ENCODE data around the gene PSMF1. TPM values are rescaled to one million over a fixed set of nuclear protein-coding genes. Genes with fewer than 3 reads are reported as not detected.

The PSMF1 gene
- polyA plus RNA-seq, 4 donors: 43.6 to 118 (median 62.7) TPM

GRCh38 chr20:1184260-1184637 lies 65.8 kb downstream of the PSMF1 start:
- no peak for DNase-seq

GRCh38 chr20:1184638-1185315 lies 66.4 kb downstream of the PSMF1 start, which contains the start of gene TMEM74B:
TSS of gene TMEM74B (minus strand) at chr20:1184981. CDS start at chr20:1183801, 1,180 bp downstream.
- no peak for FAIRE-seq

More at GRCh38 chr20:1184260-1184637, 65.8 kb downstream of the PSMF1 start:
- peaks cover 3 to 27% (median 3%) of the 10 kb centered on the region in 3 donors for H3K4me1 ChIP-seq (ENCODE audit: control insufficient read depth in 3 of 3, insufficient read depth in 2 of 3, low read depth in 1 of 3, low read length in 2 of 3)
- peaks cover 0 to 3% of the 10 kb centered on the region in 2 donors for H3K9me3 ChIP-seq (ENCODE audit: control insufficient read depth in 2 of 2, insufficient read depth in 1 of 2, low read depth in 1 of 2, low read length in 1 of 2)
- H3K4me3 ChIP-seq (ENCODE audit: low read depth in 1 of 3, low read length in 3 of 3): peak overlapping the region in 2 of 3 donors; percentile 53 to 62
- no peak overlapping the region for H3K27ac ChIP-seq (ENCODE audit: low read depth in 1 of 3, low read length in 2 of 3)
- no peak for FAIRE-seq
- peaks cover 0 to 8% (median 0%) of the 10 kb centered on the region in 3 donors for H3K27me3 ChIP-seq (ENCODE audit: control insufficient read depth in 3 of 3, insufficient read depth in 3 of 3, low read length in 3 of 3)
- 9 to 26% (median 25%) methylated on average over 11 to 13 of the region's 13 CpGs for WGBS, 3 donors
- peaks cover 0 to 20% (median 0%) of the 10 kb centered on the region in 3 donors for H3K36me3 ChIP-seq (ENCODE audit: control insufficient read depth in 3 of 3, insufficient read depth in 2 of 3, low read depth in 1 of 3, low read length in 3 of 3)

DNA sequence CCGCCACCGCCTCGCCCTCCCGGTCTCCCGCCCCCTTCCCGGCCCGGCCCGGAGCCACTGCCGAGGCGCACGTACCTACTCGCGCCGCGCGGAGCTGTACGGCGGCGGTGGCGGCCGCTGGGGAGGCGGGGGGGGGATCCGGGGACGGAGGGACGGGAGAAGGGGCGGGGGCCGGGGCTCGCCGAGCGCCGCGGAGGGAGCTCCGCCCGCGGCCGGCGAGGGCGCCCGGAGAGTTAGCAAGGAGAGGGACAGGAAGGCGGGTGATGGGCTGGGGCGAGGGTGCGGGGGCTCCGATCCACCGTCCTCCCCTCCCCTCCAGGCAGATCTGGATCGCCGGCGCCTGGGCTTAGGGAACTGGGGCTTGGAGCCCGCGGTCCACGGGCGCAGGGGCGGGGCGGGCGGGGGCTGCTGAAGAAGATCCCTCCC lies 66.9 kb downstream of the PSMF1 start:
- WGBS, 3 donors: 0 to 1% (median 0%) methylated on average over 6 to 54 of the region's 54 CpGs
- Histone ChIP-seq H3K27ac (ENCODE audit: low read depth in 1 of 3, low read length in 2 of 3) (no peak overlapping the region), H3K36me3 (ENCODE audit: control insufficient read depth in 3 of 3, insufficient read depth in 2 of 3, low read depth in 1 of 3, low read length in 3 of 3) (peaks cover 0 to 15% (median 0%) of the 10 kb centered on the region in 3 donors), H3K4me1 (ENCODE audit: control insufficient read depth in 3 of 3, insufficient read depth in 2 of 3, low read depth in 1 of 3, low read length in 2 of 3) (peaks cover 3 to 27% (median 3%) of the 10 kb centered on the region in 3 donors), H3K27me3 (ENCODE audit: control insufficient read depth in 3 of 3, insufficient read depth in 3 of 3, low read length in 3 of 3) (peaks cover 0 to 8% (median 0%) of the 10 kb centered on the region in 3 donors), H3K9me3 (ENCODE audit: control insufficient read depth in 2 of 2, insufficient read depth in 1 of 2, low read depth in 1 of 2, low read length in 1 of 2) (peaks cover 0 to 3% of the 10 kb centered on the region in 2 donors), H3K4me3 (ENCODE audit: low read depth in 1 of 3, low read length in 3 of 3) (peak overlapping the region in 2 of 3 donors; percentile 54 to 62)
- FAIRE-seq (no peak), DNase-seq (peak in 1 of 2 donors; percentile 10)

More at GRCh38 chr20:1184638-1185315, 66.4 kb downstream of the PSMF1 start, which contains the start of gene TMEM74B:
- peak; percentile 23 to 75 for DNase-seq
- peaks cover 0 to 8% (median 0%) of the 10 kb centered on the region in 3 donors for H3K27me3 ChIP-seq (ENCODE audit: control insufficient read depth in 3 of 3, insufficient read depth in 3 of 3, low read length in 3 of 3)
- peak within 1 kb of the TSS in 1 of 3 donors; percentile 46 for H3K27ac ChIP-seq (ENCODE audit: low read depth in 1 of 3, low read length in 2 of 3)
- peaks cover 0 to 3% of the 10 kb centered on the region in 2 donors for H3K9me3 ChIP-seq (ENCODE audit: control insufficient read depth in 2 of 2, insufficient read depth in 1 of 2, low read depth in 1 of 2, low read length in 1 of 2)
- H3K36me3 ChIP-seq (ENCODE audit: control insufficient read depth in 3 of 3, insufficient read depth in 2 of 3, low read depth in 1 of 3, low read length in 3 of 3): peaks cover 0 to 20% (median 0%) of the 10 kb centered on the region in 3 donors
- H3K4me1 ChIP-seq (ENCODE audit: control insufficient read depth in 3 of 3, insufficient read depth in 2 of 3, low read depth in 1 of 3, low read length in 2 of 3): peaks cover 3 to 27% (median 3%) of the 10 kb centered on the region in 3 donors
- H3K4me3 ChIP-seq (ENCODE audit: low read depth in 1 of 3, low read length in 3 of 3): peak within 1 kb of the TSS in 2 of 3 donors; percentile 54 to 62
- 1 to 2% (median 2%) methylated on average over 52 to 76 of the region's 76 CpGs for WGBS, 3 donors

GRCh38 chr20:1185790-1186334 lies 67.5 kb downstream of the PSMF1 start:
- Histone ChIP-seq H3K27me3 (ENCODE audit: control insufficient read depth in 3 of 3, insufficient read depth in 3 of 3, low read length in 3 of 3) (peaks cover 0 to 8% (median 0%) of the 10 kb centered on the region in 3 donors), H3K27ac (ENCODE audit: low read depth in 1 of 3, low read length in 2 of 3) (peak overlapping the region in 1 of 3 donors; percentile 68), H3K4me1 (ENCODE audit: control insufficient read depth in 3 of 3, insufficient read depth in 2 of 3, low read depth in 1 of 3, low read length in 2 of 3) (peaks cover 3 to 27% (median 3%) of the 10 kb centered on the region in 3 donors), H3K9me3 (ENCODE audit: control insufficient read depth in 2 of 2, insufficient read depth in 1 of 2, low read depth in 1 of 2, low read length in 1 of 2) (peaks cover 0 to 3% of the 10 kb centered on the region in 2 donors), H3K4me3 (ENCODE audit: low read depth in 1 of 3, low read length in 3 of 3) (peak overlapping the region in 2 of 3 donors; percentile 54 to 62), H3K36me3 (ENCODE audit: control insufficient read depth in 3 of 3, insufficient read depth in 2 of 3, low read depth in 1 of 3, low read length in 3 of 3) (peaks cover 0 to 9% (median 0%) of the 10 kb centered on the region in 3 donors)
- peak; percentile 68 to 84 for DNase-seq
- 6 to 9% (median 7%) methylated on average over 14 to 20 of the region's 20 CpGs for WGBS, 3 donors
- FAIRE-seq: no peak

DNA sequence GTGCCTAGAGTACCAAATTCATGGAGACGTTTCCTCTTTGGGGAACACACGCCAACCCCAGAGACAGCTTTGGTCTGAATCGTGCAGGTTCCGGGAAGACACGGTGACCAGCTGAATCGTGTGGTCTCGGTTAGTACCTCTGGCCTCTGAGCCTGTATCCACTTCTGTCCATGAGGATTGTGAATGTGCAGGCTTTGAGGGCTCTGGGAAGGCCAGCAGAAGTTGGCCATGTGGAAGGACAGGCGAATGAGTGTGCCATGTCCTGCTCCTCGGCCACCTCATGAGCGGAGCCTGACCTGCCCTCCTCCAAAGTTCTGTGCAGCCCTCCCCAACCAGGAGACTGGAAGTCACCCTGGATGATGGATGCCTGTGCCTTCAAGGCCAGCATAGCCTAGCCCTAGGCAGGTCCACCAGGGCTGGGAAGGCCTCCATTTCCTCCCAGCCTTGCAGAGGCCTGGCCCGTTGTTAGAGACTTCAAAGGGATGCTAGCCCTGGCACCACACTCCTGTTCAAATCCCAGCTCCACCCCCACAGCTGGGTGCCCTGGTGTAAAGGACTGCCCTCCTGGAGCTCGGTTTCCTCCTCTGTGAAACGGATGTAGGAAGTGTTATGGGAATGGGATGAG lies 68.1 kb downstream of the PSMF1 start:
- Histone ChIP-seq H3K4me3 (ENCODE audit: low read depth in 1 of 3, low read length in 3 of 3) (no peak overlapping the region), H3K4me1 (ENCODE audit: control insufficient read depth in 3 of 3, insufficient read depth in 2 of 3, low read depth in 1 of 3, low read length in 2 of 3) (peaks cover 3 to 27% (median 3%) of the 10 kb centered on the region in 3 donors), H3K27ac (ENCODE audit: low read depth in 1 of 3, low read length in 2 of 3) (peak overlapping the region in 2 of 3 donors; percentile 12 to 68), H3K27me3 (ENCODE audit: control insufficient read depth in 3 of 3, insufficient read depth in 3 of 3, low read length in 3 of 3) (peaks cover 0 to 8% (median 0%) of the 10 kb centered on the region in 3 donors), H3K36me3 (ENCODE audit: control insufficient read depth in 3 of 3, insufficient read depth in 2 of 3, low read depth in 1 of 3, low read length in 3 of 3) (peaks cover 0 to 3% (median 0%) of the 10 kb centered on the region in 3 donors), H3K9me3 (ENCODE audit: control insufficient read depth in 2 of 2, insufficient read depth in 1 of 2, low read depth in 1 of 2, low read length in 1 of 2) (peaks cover 0 to 3% of the 10 kb centered on the region in 2 donors)
- no peak for FAIRE-seq
- peak; percentile 26 to 47 for DNase-seq
- WGBS, 3 donors: 60 to 77% (median 68%) methylated on average over 13 of the region's 13 CpGs

DNA sequence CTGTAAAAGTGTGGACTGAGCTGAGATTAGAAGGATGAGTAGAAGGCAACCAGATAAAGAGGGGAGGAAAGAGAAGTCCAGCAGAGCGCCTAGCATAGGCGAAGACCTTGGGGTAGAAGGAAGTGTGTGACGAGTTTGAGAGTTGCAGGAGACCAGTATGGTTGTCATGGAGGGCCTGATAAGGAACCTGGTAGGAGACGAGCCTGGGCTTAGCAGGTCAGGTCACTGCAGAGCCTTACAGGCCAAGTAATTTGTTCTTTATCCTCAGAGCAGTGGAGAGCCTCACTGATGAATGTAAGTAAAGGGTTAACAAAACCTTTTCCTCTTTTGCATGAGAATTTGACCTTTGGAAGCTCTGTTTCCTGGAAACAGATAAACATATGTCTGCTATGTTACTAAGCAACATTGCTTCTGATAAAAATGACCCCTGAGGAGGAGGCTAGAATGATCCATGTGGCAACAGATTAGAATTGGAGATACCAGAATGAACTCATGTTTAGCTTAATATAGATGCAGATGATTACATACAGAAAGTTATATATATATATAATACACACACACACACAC lies 69.3 kb downstream of the PSMF1 start:
- peaks cover 3 to 27% (median 3%) of the 10 kb centered on the region in 3 donors for H3K4me1 ChIP-seq (ENCODE audit: control insufficient read depth in 3 of 3, insufficient read depth in 2 of 3, low read depth in 1 of 3, low read length in 2 of 3)
- peaks cover 0 to 2% (median 0%) of the 10 kb centered on the region in 3 donors for H3K36me3 ChIP-seq (ENCODE audit: control insufficient read depth in 3 of 3, insufficient read depth in 2 of 3, low read depth in 1 of 3, low read length in 3 of 3)
- DNase-seq: peak; percentile 89 to 90
- no peak for FAIRE-seq
- no peak overlapping the region for H3K4me3 ChIP-seq (ENCODE audit: low read depth in 1 of 3, low read length in 3 of 3)
- peaks cover 0 to 8% (median 0%) of the 10 kb centered on the region in 3 donors for H3K27me3 ChIP-seq (ENCODE audit: control insufficient read depth in 3 of 3, insufficient read depth in 3 of 3, low read length in 3 of 3)
- H3K27ac ChIP-seq (ENCODE audit: low read depth in 1 of 3, low read length in 2 of 3): peak overlapping the region in 2 of 3 donors; percentile 55 to 68
- H3K9me3 ChIP-seq (ENCODE audit: control insufficient read depth in 2 of 2, insufficient read depth in 1 of 2, low read depth in 1 of 2, low read length in 1 of 2): peaks cover 0 to 3% of the 10 kb centered on the region in 2 donors
- WGBS, 3 donors: 21 to 43% (median 37%) methylated on average over 4 of the region's 4 CpGs

DNA sequence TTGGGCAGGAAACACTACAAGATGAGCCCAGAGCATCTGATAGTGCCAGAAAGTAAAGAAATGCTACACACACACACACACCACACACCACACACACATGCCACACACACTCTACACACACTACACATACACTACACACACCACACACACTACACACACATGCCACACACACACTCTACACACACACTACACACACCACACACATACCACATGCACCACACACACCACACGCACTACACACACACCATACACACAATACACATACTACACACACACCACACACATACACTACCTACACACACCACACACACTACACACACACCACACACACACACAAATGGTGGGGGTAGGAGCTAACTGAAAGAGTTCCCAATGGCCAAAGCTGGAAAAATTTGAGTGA lies 69.9 kb downstream of the PSMF1 start:
- DNase-seq (no peak), FAIRE-seq (no peak)
- Histone ChIP-seq H3K4me3 (ENCODE audit: low read depth in 1 of 3, low read length in 3 of 3) (no peak overlapping the region), H3K27ac (ENCODE audit: low read depth in 1 of 3, low read length in 2 of 3) (peak overlapping the region in 2 of 3 donors; percentile 43 to 68), H3K36me3 (ENCODE audit: control insufficient read depth in 3 of 3, insufficient read depth in 2 of 3, low read depth in 1 of 3, low read length in 3 of 3) (peaks cover 0 to 2% (median 0%) of the 10 kb centered on the region in 3 donors), H3K27me3 (ENCODE audit: control insufficient read depth in 3 of 3, insufficient read depth in 3 of 3, low read length in 3 of 3) (peaks cover 0 to 8% (median 0%) of the 10 kb centered on the region in 3 donors), H3K4me1 (ENCODE audit: control insufficient read depth in 3 of 3, insufficient read depth in 2 of 3, low read depth in 1 of 3, low read length in 2 of 3) (peaks cover 3 to 27% (median 3%) of the 10 kb centered on the region in 3 donors), H3K9me3 (ENCODE audit: control insufficient read depth in 2 of 2, insufficient read depth in 1 of 2, low read depth in 1 of 2, low read length in 1 of 2) (peaks cover 0 to 3% of the 10 kb centered on the region in 2 donors)
- 96 to 100% (median 100%) methylated on average over 1 of the region's 1 CpG for WGBS, 3 donors
